Neural crest cell (in vitro differentiated cells): ENCODE data around the gene KCNK6. TPM values are rescaled to one million over a fixed set of nuclear protein-coding genes. Genes with fewer than 3 reads are reported as not detected.

Experiments used
- DNase-seq: peaks from one replicate; pipeline ENCODE4 v3.0.0; 2021; ENCODE audit warnings: low read depth, mixed read lengths, low spot score
- H3K27ac Mint-ChIP-seq: one replicate; pipeline ENCODE4 v1.8.0; 2021; ENCODE audit warnings: mild to moderate bottlenecking, mixed read lengths; ENCODE audit not compliant: unreplicated experiment
- H3K27me3 Mint-ChIP-seq: 2 replicates; pipeline ENCODE4 v1.8.0; 2021; ENCODE audit warnings: low read depth, mild to moderate bottlenecking, mixed read lengths
- H3K36me3 Mint-ChIP-seq: 2 replicates; pipeline ENCODE4 v1.8.0; 2021; ENCODE audit warnings: low read depth, mild to moderate bottlenecking, mixed read lengths
- H3K4me1 Mint-ChIP-seq: 2 replicates; pipeline ENCODE4 v1.8.0; 2021; ENCODE audit warnings: mixed read lengths
- H3K4me3 Mint-ChIP-seq: one replicate; pipeline ENCODE4 v1.8.0; 2021; ENCODE audit warnings: mild to moderate bottlenecking, mixed read lengths
- H3K9me3 Mint-ChIP-seq: 2 replicates; pipeline ENCODE4 v1.8.0; 2021; ENCODE audit warnings: mixed read lengths
- CTCF ChIP-seq: fragments of 200-600 bp; sonication (generic); conservative IDR thresholded peaks from 2 replicates; pipeline ENCODE4 v1.5.0; 2021; ENCODE audit warnings: antibody characterized with exemption, mild to moderate bottlenecking
- total RNA-seq: library from RNA; stranded (reverse); gene quantifications from 2 replicates; pipeline ENCODE4 v1.2.1, GENCODE V29; 2021

KCNK6 gene
- total RNA-seq, 1 donor from 2014 or later: not detected

DNA sequence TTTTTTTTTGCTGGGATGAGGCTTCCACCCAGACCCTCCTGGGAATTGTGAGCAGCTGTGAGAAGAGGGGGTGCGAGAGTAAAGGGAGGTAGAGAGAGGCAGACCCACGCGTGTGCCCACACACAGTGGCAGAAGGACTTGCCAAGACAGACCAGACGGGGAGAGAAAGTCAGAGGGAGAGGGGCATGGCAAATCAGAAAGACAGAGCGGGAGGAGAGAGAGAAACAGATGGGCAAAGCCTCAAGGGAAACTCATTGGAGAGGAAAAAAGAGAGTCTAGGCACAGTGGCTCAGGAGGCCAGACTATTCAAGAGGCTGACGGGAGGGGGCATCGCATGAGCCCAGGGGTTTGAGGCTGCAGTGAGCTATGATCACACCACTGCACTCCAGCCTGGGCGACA lies 33.0 kb downstream of the KCNK6 start:
- Mint-ChIP-seq H3K36me3 (no peaks in the 10 kb centered on the region), H3K27me3 (peaks cover 25% of the 10 kb centered on the region), H3K9me3 (no peaks in the 10 kb centered on the region), H3K27ac (no peak overlapping the region), H3K4me3 (no peak overlapping the region), H3K4me1 (no peaks in the 10 kb centered on the region)
- no peak for DNase-seq
- TF ChIP-seq CTCF: no peak

- TF ChIP-seq CTCF: no peak
- peaks cover 59% of the 10 kb centered on the region for H3K27me3 Mint-ChIP-seq
- H3K9me3 Mint-ChIP-seq: no peaks in the 10 kb centered on the region
- H3K36me3 Mint-ChIP-seq: no peaks in the 10 kb centered on the region
- peak overlapping the region; percentile 54 for H3K4me3 Mint-ChIP-seq
- H3K4me1 Mint-ChIP-seq: peaks cover 5% of the 10 kb centered on the region
- H3K27ac Mint-ChIP-seq: no peak overlapping the region
- DNase-seq: no peak
These were observed 36.4 kb downstream of the KCNK6 start for GRCh38 chr19:38355728-38356725.

DNA sequence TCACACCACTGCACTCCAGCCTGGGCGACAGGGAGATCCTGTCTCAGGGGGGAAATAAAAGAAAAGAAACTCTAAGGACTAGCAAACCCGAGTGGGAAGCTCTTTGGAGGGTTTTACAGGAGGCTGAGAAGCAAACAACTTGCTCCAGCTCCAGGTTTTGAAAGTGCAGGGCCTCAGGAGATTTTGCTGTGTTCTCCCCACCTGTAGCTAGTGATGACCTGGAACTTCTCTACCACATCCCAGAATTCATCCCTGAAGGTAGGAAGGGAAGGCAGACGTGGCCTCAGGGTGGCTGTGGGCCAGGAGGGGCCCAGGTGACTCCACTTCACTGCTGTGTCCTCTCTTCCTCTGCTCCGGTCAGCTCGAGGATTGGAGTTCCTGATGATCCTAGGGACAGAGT lies 38.4 kb downstream of the KCNK6 start:
- Mint-ChIP-seq H3K27ac (no peak overlapping the region), H3K4me1 (peaks cover 9% of the 10 kb centered on the region), H3K36me3 (no peaks in the 10 kb centered on the region), H3K27me3 (peaks cover 74% of the 10 kb centered on the region), H3K4me3 (no peak overlapping the region), H3K9me3 (no peaks in the 10 kb centered on the region)
- no peak for TF ChIP-seq CTCF
- no peak for DNase-seq

- TF ChIP-seq CTCF: no peak
- H3K27ac Mint-ChIP-seq: no peak overlapping the region
- H3K27me3 Mint-ChIP-seq: peaks cover 72% of the 10 kb centered on the region
- no peaks in the 10 kb centered on the region for H3K9me3 Mint-ChIP-seq
- H3K36me3 Mint-ChIP-seq: no peaks in the 10 kb centered on the region
- peak overlapping the region; percentile 36 for H3K4me3 Mint-ChIP-seq
- DNase-seq: no peak
- H3K4me1 Mint-ChIP-seq: peaks cover 9% of the 10 kb centered on the region
These were observed 39.8 kb downstream of the KCNK6 start for GRCh38 chr19:38359242-38360021.

DNA sequence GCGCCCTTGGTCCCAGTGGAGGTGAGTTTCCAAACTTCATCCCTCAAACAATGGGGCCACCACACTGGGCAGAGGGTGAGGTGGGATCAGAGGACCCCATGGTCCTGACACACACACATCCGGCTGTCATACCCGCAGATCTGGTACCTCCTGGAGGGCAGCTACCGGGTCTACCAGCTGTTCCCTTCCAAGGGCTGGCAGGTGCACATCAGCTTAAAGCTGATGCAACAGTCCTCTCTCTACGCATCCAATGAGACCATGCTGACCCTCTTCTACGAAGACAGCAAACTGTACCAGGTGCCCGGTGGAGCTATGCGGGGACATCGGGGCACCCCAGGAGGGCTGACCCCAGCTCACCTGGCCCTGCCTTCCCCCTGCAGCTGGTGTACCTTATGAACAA lies 40.7 kb downstream of the KCNK6 start:
- no peaks in the 10 kb centered on the region for H3K36me3 Mint-ChIP-seq
- no peak for DNase-seq
- H3K9me3 Mint-ChIP-seq: no peaks in the 10 kb centered on the region
- H3K27ac Mint-ChIP-seq: no peak overlapping the region
- H3K4me1 Mint-ChIP-seq: peaks cover 9% of the 10 kb centered on the region
- TF ChIP-seq CTCF: no peak
- peak overlapping the region; percentile 85 for H3K4me3 Mint-ChIP-seq
- peaks cover 69% of the 10 kb centered on the region for H3K27me3 Mint-ChIP-seq
